Prostate gland (tissue), 2 donors: ENCODE measurements around the gene CDC42BPA.

Experiments
- POLR2A ChIP-seq: fragments of 450-650 bp; IDR thresholded peaks from one replicate; pipeline ENCODE4 v1.6.1; 2016; ENCODE audit warnings: antibody characterized with exemption, mild to moderate bottlenecking
- POLR2AphosphoS5 ChIP-seq: sonication (generic); formaldehyde crosslinking; IDR thresholded peaks from one replicate; pipeline ENCODE4 v1.6.1; 2017; ENCODE audit warnings: antibody characterized with exemption
- TF ChIP-seq, protein P1 (sequence below), 4 experiments: fragments of 200-600 bp in 2 of 4; fragments of 450-650 bp in 2 of 4; sonication (generic) in 2 of 4; IDR thresholded peaks; 1 replicate in 3 of 4; 2 replicates in 1 of 4; pipeline ENCODE4 v1.5.1; 2016 to 2019; ENCODE audit warnings: antibody characterized with exemption in 4 of 4, mild to moderate bottlenecking in 2 of 4, moderate library complexity in 2 of 4

GRCh38 chr1:227191607-227192006 is 126.7 kb downstream of the CDC42BPA start:
- no peak for TF ChIP-seq POLR2AphosphoS5
- TF ChIP-seq POLR2A, result no peak
- TF ChIP-seq, protein P1, sequence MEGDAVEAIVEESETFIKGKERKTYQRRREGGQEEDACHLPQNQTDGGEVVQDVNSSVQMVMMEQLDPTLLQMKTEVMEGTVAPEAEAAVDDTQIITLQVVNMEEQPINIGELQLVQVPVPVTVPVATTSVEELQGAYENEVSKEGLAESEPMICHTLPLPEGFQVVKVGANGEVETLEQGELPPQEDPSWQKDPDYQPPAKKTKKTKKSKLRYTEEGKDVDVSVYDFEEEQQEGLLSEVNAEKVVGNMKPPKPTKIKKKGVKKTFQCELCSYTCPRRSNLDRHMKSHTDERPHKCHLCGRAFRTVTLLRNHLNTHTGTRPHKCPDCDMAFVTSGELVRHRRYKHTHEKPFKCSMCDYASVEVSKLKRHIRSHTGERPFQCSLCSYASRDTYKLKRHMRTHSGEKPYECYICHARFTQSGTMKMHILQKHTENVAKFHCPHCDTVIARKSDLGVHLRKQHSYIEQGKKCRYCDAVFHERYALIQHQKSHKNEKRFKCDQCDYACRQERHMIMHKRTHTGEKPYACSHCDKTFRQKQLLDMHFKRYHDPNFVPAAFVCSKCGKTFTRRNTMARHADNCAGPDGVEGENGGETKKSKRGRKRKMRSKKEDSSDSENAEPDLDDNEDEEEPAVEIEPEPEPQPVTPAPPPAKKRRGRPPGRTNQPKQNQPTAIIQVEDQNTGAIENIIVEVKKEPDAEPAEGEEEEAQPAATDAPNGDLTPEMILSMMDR (IDR thresholded peaks at IDR 0.05), result no peak
